GM19239 (cell line): ENCODE measurements around the gene CFB.
A peak's percentile ranks its signal among the peaks of the same experiment; 100 is the strongest.
"Not testable (repeated sequence)": the region's sequence is repeated elsewhere in the genome, so short reads cannot be mapped to it uniquely, and the experiment has no call there.

Source experiments
- DNase-seq: peaks from one replicate; pipeline ENCODE4 v3.0.0; 2011; ENCODE audit warnings: low spot score; ENCODE audit not compliant: insufficient read length
- FAIRE-seq: peaks from 2 replicates; lab custom pipeline; 2011; peaks lifted over from hg19 to GRCh38; lab: Jason Lieb, UNC

Gene CFB

GRCh38 chr6:31945507-31946369 lies at the start of gene CFB:
TSS of gene CFB (plus strand) at chr6:31946095. CDS start at chr6:31946222, 127 bp downstream.
- no peak for DNase-seq

GRCh38 chr6:31896493-31896855 lies 49.4 kb upstream of the CFB start:
- DNase-seq (no peak), FAIRE-seq (no peak)

More at GRCh38 chr6:31945507-31946369, at the start of gene CFB:
- no peak for FAIRE-seq

GRCh38 chr6:31896856-31897611 lies 48.9 kb upstream of the CFB start:
- no peak for DNase-seq
- FAIRE-seq: no peak

GRCh38 chr6:31897612-31898382 lies 48.1 kb upstream of the CFB start, which contains the start of gene EHMT2:
TSS of gene EHMT2 (minus strand) at chr6:31897698. CDS start at chr6:31897677, 21 bp downstream.
- DNase-seq (peak; percentile 96), FAIRE-seq (peak; percentile 86)

- FAIRE-seq (peak; percentile 74), DNase-seq (peak; percentile 59)
Measured at GRCh38 chr6:31898383-31899011, 47.4 kb upstream of the CFB start.

- DNase-seq (no peak), FAIRE-seq (no peak)
Measured at GRCh38 chr6:31899215-31899614, 46.7 kb upstream of the CFB start.

- DNase-seq: no peak
- FAIRE-seq: no peak
Measured at GRCh38 chr6:31899882-31900722, 45.8 kb upstream of the CFB start.

GRCh38 chr6:31900917-31901414 lies 44.9 kb upstream of the CFB start:
- no peak for DNase-seq
- no peak for FAIRE-seq

GRCh38 chr6:31901415-31901952 lies 44.4 kb upstream of the CFB start:
- FAIRE-seq: no peak

GRCh38 chr6:31901953-31902643 lies 43.8 kb upstream of the CFB start, which contains the start of gene ZBTB12:
TSS of gene ZBTB12 (minus strand) at chr6:31902086. CDS start at chr6:31901305, 781 bp downstream.
- FAIRE-seq: no peak

More at GRCh38 chr6:31901415-31901952, 44.4 kb upstream of the CFB start:
- DNase-seq: peak; percentile 60

GRCh38 chr6:31903957-31904356 lies 41.9 kb upstream of the CFB start:
- DNase-seq: no peak
- no peak for FAIRE-seq

More at GRCh38 chr6:31901953-31902643, 43.8 kb upstream of the CFB start, which contains the start of gene ZBTB12:
- peak; percentile 85 for DNase-seq

GRCh38 chr6:31905041-31905440 lies 40.9 kb upstream of the CFB start:
- FAIRE-seq: no peak
- no peak for DNase-seq

GRCh38 chr6:31906122-31906521 lies 39.8 kb upstream of the CFB start:
- DNase-seq (no peak), FAIRE-seq (no peak)

GRCh38 chr6:31906727-31907126 lies 39.2 kb upstream of the CFB start:
- not testable (repeated sequence) for FAIRE-seq, DNase-seq

- DNase-seq: no peak
- no peak for FAIRE-seq
Measured at GRCh38 chr6:31907158-31907813, 38.6 kb upstream of the CFB start.

- FAIRE-seq, DNase-seq: not testable (repeated sequence)
Measured at GRCh38 chr6:31908255-31908654, 37.6 kb upstream of the CFB start.

GRCh38 chr6:31908791-31909190 lies 37.1 kb upstream of the CFB start:
- DNase-seq: no peak
- no peak for FAIRE-seq
